Jurkat, Clone E6-1 (cell line): ENCODE data around the gene ZRANB3.
A peak's percentile ranks its signal among the peaks of the same experiment; 100 is the strongest.
"Not testable (repeated sequence)": the region's sequence is repeated elsewhere in the genome, so short reads cannot be mapped to it uniquely, and the experiment has no call there.

Source experiments
- DNase-seq: peaks from one replicate; pipeline ENCODE4 v3.0.0-alpha.2; 2011; ENCODE audit warnings: low read depth, low spot score
- H3K4me3 ChIP-seq: 2 replicates; pipeline ENCODE4 v1.5.1; 2011; ENCODE audit warnings: mild to moderate bottlenecking, low read length, control low read depth, moderate library complexity

The ZRANB3 gene

DNA sequence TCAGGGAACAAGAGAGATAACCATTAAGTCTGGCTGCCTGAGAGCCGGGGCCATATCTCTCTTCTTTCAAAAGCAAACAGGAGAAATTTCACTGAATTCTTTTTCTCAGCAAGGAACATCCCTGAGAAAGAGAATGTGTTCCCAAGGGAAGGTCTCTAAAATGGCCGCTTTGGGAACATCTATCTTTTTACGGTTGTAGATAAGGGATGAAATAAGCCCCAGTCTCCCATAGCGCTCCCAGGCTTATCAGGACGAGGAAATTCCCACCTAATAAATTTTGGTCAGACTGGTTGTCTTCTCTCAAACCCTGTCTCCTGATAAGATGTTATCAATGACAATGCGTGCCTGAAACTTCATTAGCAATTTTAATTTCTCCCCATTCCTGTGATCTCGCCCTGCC, 32.4 kb downstream of the ZRANB3 start:
- not testable (repeated sequence) for H3K4me3 ChIP-seq, DNase-seq

DNA sequence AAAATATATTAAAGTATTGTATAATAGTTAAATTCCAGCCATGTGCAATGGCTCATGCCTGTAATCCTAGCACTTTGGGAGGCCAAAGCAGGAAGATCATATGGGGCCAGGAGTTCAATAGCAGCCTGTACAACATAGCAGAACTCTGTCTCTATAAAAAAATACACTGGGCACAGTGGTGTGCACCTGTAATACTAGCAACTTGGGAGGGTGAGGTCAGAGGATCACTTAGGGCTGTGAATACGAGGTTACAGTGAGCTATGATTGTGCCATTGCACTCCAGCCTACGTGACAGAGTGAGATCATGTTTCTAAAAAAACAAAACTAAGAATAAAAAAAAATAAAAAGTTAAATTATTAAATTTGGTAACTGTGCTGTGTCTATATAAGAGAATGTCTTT, 36.1 kb downstream of the ZRANB3 start:
- no peak overlapping the region for H3K4me3 ChIP-seq
- DNase-seq = no peak

DNA sequence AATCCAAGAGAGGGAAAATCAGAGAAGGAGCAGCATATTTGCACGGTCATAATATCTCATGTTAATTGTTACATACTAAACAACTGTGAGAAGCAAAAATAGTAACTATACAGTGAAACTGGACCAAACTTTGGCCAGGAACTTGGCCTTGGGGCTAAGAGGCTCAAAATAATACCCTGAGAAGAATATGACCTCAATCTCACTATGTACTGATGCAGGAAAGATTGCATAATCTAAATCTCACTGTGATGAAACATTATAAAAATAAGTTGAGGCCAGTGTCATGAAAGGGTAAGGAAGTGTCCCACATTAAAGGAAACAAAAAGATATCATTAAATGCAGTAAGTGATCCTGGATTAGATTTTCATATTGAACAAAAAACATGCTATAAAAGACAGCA, 36.5 kb downstream of the ZRANB3 start:
- no peak overlapping the region for H3K4me3 ChIP-seq
- no peak for DNase-seq

DNA sequence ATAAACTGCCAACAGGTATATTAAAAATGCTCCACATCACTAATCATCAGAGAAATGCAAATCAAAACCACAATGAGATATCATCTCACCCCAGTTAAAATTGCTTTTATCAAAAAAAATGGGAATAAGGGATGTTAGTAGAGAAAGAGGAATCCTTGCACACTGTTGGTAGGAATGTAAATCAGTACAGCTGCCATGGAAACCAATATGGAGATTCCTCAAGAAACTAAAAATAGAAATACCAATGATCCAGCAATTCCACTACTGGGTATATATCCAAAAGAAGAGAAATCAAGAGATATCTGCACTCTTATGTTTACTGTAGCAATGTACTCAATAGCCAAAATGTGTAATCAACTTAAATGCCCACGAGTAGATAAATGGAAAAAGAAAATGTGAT, 40.6 kb downstream of the ZRANB3 start:
- DNase-seq = no peak
- no peak overlapping the region for H3K4me3 ChIP-seq

DNA sequence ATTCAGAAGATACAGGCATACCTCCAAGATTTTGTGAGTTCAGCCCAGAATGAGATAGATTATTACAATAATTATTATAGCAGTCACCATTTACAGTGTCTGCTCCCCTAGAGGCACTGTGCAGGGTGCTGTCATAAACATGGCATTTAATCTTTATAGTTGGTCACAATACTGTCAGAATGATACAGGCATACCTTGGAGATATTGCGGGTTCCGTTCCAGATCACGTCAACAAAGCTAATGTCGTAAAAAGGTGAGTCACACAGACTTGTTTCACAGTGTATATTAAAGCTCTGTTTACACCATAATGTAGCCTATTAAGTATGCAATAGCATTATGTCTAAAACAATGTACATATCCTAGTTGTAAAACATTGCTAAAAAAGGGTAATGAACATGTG, 45.6 kb downstream of the ZRANB3 start:
- DNase-seq = no peak
- no peak overlapping the region for H3K4me3 ChIP-seq

DNA sequence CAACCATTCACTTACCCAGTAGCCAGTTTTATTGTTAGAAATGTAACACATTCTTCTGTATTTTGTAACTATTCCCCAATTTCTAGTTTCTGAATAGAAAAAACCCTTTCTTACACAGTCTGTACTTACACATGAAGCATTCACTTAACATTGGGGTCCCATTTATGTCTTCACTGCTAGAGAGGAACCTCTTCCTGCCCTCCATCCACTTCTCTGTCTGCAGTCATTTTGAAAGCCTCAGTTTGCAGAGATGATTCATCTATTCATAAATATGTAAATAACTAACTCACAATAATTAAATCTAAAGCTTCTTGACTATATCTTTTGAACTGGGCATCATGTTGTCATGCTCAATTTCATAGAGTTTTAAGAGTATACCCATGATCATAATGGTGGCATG, 55.9 kb downstream of the ZRANB3 start:
- H3K4me3 ChIP-seq = no peak overlapping the region
- no peak for DNase-seq

DNA sequence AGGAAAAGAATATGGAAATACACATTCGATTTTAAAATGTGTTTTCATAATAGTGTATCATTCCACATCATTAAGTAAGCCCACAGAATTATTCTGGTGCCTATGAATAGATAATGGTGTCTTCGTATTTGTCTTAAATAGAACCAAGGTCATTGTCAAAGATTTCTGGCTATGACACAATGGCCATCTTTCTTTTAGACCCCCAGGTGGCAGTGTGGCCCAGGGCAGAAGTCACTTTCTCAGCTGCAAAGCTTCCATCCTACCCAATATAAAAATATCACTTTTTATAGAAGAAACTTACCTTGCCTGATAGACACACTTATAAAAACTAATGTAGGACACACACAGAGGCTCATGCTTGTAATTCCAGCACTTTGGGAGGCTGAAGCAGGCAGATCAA, 57.5 kb downstream of the ZRANB3 start:
- DNase-seq = peak; percentile 25
- H3K4me3 ChIP-seq = no peak overlapping the region

DNA sequence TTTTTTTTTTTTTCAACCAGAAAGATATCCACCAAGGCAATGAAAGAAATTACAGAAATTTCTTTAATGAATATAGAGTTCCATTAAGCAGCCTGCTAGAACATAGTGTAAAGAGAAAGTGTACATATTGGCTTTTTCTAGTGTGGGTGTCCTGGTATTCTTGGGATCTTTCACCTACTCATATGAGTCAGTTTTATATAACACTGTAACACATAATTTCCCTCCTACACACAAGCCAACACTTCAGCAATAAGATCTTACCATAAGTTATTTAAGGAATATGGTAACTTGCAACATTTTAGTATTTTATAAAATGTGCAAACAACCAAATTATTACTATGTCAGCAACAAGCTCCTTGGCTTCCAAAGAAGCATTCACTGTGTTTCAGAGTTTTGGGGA, 59.9 kb downstream of the ZRANB3 start:
- H3K4me3 ChIP-seq = no peak overlapping the region
- DNase-seq = no peak

DNA sequence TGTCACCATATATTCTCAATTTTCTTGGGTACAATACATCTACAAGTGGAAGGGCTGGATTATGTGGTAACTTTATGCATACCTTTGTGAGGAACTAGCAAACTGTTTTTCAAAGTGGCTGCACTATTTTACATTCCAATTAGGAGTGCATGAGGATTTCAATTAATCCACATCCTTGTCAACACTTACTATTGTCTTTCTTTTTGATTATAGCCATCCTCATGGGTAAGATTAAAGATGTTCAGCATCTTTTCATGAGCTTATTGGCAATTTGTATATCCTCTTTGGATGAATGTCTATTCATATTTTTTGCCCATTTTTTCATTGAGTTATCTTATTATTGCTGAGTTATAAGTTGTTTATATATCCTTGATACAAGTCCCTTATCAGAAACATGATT, 73.7 kb downstream of the ZRANB3 start:
- no peak overlapping the region for H3K4me3 ChIP-seq

DNA sequence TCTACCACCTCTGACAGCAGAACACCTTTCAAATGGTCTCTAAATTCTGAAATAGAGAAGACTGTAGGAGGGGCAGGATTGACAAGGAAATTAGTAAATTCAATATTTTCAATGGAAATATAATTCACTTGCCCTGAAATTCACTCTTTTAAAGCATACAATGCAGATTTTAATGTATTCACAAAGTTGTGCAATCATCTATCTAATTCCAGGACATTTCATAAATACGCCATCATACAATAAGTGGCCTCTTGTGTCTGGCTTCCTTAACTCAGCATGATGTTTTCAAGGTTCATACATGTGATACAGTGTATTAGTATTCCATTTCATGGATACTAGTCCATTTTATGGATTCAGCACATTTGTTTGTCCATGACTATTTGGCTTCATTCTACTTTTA, 74.2 kb downstream of the ZRANB3 start:
- no peak for DNase-seq
- no peak overlapping the region for H3K4me3 ChIP-seq

More for the DNA sequence above, 73.7 kb downstream of the ZRANB3 start:
- no peak for DNase-seq

DNA sequence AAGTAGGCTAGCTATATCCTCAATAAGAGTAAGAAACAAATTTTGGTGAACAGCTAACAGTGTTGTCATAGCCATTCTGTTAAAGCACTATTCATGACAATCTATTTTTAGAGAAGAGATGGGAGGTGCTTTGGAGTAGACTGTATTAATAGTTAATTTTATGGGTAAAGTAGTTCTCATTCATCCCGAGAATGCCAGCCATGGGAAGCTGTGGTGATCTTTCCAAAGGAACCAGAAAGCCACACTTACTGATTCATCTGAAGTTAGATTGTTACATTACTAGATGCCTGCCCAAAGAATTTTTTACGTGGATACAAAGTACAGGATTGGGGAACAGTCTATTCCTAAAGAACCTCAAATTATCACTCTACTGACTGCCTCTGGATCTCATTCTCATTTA, 74.6 kb downstream of the ZRANB3 start:
- H3K4me3 ChIP-seq = no peak overlapping the region
- no peak for DNase-seq

DNA sequence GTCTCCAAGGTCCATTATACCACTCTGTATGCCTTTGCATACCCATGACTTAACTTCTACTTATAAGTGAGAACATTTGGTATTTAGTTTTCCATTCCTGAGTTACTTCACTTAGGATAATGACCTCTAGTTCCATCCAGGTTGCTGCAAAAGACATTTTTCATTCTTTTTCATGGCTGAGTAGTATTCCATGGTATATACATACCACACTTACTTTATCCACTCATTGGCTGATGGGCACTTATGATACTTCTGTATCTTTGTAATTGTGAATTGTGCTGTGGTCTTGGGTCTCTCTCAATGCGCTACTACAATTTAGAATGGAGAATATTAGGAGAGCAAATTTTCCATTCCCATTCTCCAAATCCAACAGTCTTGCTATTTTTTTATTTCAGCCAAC, 76.4 kb downstream of the ZRANB3 start:
- no peak for DNase-seq

DNA sequence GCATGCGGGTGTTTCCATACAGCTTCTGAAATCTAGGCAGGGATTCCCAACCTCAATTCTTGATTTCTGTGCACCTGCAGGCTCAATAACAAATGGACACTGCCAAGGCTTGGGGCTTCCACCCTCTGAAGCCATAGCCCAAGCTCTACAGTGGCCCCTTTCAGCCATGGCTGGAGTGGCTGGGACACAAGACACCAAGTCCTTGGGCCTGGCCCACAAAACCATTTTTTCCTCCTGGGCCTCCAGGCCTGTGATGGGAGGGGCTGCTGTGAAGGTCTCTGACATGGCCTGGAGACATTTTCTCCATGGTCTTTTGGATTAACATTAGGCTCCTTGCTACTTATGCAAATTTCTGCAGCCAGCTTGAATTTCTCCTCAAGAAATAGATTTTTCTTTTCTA, 78.0 kb downstream of the ZRANB3 start:
- not testable (repeated sequence) for H3K4me3 ChIP-seq, DNase-seq

More for the DNA sequence above, 76.4 kb downstream of the ZRANB3 start:
- no peak overlapping the region for H3K4me3 ChIP-seq

DNA sequence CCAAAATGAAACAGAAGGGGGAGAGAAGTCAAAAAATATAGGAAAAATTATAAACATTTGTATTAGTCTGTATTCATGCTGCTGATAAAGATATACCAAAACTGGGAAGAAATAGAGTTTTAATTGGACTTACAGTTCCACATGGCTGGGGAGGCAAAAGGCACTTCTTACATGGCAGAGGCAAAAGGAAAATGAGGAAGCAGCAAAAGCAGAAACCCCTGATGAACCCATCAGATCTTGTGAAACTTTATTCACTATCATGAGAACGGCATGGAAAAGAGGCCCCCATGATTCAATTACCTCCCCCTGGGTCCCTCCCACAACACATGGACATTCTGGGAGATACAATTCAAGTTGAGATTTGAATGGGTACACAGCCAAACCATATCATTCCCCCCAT, 79.1 kb downstream of the ZRANB3 start:
- H3K4me3 ChIP-seq = no peak overlapping the region
- DNase-seq = no peak

DNA sequence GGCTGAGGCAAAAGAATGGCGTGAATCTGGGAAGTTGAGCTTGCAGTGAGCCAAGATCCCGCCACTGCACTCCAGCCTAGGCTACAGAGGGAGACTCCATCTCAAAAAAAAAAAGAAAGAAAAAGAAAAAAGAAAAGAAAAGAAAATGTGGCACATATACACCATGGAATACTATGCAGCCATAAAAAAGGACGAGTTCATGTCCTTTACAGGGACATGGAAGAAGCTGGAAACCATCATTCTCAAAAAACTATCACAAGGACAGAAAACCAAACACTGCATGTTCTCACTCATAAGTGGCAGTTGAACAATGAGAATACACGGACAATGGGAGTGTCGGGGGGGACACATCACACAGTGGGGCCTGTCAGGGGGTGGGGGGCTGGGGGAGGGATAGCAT, 88.0 kb downstream of the ZRANB3 start:
- not testable (repeated sequence) for H3K4me3 ChIP-seq, DNase-seq

DNA sequence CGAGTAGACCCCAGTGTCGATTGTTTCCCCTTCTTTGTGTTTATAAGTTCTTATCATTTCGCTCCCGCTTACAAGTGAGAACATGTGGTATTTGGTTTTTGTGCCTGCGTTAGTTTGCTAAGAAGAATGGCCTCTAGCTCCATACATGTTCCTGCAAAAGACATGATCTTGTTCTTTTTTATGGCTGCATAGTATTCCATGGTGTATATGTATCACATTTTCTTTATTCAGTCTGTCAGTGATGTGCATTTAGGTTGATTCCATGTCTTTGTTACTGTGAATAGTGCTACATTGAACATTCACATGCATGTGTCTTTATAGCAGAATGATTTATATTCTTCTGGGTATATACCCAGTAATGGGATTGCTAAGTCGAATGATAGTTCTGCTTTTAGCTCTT, 95.9 kb downstream of the ZRANB3 start:
- not testable (repeated sequence) for DNase-seq, H3K4me3 ChIP-seq

DNA sequence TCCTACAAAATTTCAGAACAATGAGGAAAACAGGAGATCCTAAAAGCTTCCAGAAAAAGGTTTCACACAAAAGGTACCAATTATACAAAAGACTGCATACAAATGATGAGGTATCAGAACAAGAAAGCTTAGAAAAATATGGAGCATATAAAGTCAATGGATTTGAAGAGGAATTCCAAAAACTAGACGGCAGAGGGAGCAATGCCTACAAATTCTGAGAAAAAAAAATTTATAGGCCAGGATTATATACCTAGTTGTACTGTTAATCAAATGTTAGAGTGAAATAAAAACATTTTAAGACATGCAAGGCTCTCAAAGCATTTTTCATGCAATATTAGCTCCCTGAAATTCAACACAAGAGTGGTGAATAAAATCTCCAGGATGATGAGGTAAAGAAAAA, 106.2 kb downstream of the ZRANB3 start:
- no peak for DNase-seq
- H3K4me3 ChIP-seq = no peak overlapping the region

DNA sequence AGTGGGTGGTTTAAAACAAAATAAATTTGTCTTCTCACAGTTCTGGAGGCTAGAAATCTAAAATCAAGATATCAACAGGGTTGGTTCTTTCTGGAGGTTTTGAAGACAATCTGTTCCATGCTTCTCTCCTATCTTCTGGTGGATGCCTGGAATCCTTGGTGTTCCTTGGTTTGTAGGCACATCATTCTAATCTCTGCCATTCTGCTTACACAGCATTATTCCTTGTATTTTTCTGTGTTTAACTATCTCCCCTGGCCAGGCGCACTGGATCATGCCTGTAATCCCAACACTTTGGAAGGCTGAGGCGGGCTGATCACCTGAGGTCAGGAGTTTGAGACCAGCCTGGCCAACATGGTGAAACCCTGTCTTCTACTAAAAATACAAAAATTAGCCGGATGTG, 108.1 kb downstream of the ZRANB3 start:
- no peak overlapping the region for H3K4me3 ChIP-seq
- DNase-seq = no peak

DNA sequence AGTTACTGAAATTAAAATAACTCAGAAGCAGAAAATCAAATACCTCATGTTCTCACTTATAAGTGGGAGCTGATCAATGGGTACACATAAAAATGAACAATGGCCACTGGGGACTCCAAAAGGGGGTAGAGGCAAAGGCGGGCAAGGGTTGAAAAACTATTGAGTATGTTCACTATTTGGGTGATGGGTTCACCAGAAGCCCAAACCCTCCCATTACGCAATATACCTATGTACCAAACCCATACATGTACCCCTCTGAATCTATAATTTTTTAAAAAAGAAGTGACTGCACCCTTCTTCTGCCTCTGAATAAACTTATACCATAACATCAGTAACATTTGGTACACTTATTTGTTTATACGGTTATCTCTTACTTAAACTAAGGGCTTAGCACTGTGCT, 119.4 kb downstream of the ZRANB3 start:
- no peak for DNase-seq
- no peak overlapping the region for H3K4me3 ChIP-seq

DNA sequence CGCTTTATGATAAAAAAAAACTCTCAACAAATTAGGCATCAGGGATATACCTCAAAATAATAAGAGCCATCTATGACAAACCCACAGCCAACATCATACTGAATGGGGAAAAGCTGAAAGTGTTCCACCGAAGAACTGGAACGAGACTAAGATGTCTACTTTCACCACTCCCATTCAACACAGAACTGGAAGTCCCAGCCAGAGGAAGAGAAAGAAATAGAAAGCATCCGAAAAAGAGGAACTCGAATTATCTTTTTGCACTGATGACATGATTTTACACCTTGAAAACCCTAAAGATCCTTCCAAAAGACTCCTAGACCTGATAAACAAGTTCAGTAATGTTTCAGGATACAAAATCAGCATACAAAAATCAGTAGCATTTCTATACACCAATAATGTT, 121.6 kb downstream of the ZRANB3 start:
- H3K4me3 ChIP-seq = no peak overlapping the region
- no peak for DNase-seq

DNA sequence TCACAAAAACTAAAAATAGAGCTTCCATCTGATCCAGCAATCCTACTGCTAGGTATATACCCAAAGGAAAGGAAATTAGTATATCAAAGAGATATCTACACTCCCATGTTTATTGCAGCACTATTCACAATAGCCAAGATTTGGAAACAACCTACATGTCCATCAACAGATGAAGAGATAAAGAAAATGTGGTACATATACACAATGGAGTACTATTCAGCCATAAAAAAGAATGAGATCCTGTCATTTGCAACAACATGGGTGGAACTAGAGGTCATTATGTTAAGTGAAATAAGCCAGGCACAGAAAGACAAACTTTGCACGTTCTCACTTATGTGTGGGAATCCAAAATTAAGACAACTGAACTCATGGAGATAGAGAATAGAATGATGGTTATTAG, 134.8 kb downstream of the ZRANB3 start:
- not testable (repeated sequence) for DNase-seq, H3K4me3 ChIP-seq

DNA sequence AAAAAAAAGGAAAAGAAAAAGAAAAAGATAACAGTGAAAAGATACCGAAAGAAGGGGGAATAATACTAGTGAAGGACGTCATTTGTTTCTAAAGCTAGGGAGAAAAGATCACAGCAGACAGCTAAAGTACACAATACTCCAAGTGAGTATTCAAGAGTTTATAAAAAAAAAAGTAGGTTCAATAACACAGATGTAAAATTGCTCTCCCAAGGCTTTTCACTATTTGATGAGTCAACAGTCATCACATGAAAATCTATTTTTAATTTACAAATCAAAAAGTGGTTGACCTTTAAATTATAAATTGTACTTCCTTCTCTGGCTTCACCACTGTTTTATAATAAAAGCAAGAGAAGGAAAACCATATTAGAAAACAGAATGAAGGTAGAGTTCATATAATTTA, 144.0 kb downstream of the ZRANB3 start:
- no peak for DNase-seq
- H3K4me3 ChIP-seq = no peak overlapping the region
